Measurements from ENCODE around the gene AHCTF1.

The AHCTF1 gene, protein sequence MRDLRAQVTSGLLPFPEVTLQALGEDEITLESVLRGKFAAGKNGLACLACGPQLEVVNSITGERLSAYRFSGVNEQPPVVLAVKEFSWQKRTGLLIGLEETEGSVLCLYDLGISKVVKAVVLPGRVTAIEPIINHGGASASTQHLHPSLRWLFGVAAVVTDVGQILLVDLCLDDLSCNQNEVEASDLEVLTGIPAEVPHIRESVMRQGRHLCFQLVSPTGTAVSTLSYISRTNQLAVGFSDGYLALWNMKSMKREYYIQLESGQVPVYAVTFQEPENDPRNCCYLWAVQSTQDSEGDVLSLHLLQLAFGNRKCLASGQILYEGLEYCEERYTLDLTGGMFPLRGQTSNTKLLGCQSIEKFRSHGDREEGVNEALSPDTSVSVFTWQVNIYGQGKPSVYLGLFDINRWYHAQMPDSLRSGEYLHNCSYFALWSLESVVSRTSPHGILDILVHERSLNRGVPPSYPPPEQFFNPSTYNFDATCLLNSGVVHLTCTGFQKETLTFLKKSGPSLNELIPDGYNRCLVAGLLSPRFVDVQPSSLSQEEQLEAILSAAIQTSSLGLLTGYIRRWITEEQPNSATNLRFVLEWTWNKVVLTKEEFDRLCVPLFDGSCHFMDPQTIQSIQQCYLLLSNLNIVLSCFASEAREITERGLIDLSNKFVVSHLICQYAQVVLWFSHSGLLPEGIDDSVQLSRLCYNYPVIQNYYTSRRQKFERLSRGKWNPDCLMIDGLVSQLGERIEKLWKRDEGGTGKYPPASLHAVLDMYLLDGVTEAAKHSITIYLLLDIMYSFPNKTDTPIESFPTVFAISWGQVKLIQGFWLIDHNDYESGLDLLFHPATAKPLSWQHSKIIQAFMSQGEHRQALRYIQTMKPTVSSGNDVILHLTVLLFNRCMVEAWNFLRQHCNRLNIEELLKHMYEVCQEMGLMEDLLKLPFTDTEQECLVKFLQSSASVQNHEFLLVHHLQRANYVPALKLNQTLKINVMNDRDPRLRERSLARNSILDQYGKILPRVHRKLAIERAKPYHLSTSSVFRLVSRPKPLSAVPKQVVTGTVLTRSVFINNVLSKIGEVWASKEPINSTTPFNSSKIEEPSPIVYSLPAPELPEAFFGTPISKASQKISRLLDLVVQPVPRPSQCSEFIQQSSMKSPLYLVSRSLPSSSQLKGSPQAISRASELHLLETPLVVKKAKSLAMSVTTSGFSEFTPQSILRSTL (N-terminal part only)

DNA sequence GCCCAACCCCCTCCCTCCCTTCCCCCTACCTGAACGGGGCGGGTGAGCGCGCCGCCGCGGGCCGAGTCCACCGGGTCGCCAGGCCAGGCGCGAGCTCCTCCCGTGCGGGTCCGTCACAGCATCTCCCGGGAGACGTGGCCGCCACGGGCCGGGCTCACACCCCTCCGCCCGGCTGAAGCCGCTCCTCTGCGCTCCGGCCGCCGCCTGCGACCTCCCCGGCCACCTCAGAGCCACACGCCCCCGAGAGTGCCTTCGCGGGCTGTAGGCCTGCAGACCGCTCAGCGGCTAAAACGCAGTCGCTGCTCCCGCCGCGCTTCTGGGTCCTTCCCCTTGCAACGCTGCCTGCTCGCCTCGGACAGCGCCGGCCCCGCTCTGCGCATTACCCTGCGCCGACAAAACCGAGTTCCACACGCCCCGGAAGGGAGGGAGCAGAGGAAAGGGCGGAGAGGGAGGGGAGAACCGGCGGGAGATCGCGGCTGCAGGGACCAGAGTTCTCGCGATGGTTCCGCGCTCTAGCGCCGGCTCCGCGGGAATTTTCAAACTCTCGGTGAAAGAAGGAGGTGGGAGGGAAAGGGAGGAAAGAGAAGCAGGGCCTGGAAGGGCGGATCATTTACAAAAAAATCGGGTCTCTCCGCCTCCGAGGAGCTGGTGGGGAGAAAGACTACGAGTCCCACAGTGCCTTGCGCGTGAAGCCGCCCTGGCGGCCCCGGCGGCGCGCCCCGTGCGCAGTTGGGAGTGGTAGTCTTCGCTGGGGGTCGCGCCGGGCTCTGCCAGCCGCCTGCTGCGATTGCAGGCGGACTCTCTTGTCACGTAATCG lies at the start of gene AHCTF1:
AHCTF1 (minus strand) TSS at position 400 of the 817 bp plus-strand sequence. CDS start 13,578 bp downstream, outside the sequence.
- DNase-seq, result peak; percentile 99

DNA sequence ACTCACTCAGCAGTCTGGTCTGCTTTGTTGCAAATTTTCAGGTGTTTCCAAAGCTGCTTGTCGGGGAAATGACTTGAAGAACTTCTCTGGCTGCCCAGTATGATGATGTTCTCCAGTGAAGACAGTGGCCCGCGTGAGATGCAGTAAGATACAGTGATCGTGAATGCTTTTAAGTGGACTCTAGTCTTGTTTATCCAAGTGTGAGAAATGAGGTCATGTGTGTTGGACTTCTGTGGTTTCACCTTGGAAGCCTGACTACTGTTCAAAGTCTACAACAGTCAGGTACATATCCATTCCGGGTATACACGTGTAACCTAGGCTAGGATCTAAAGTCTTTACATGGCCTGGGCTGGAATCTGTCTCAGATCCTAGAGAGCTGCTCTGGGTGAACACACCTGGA lies 47.0 kb upstream of the AHCTF1 start:
- no peak for DNase-seq

DNA sequence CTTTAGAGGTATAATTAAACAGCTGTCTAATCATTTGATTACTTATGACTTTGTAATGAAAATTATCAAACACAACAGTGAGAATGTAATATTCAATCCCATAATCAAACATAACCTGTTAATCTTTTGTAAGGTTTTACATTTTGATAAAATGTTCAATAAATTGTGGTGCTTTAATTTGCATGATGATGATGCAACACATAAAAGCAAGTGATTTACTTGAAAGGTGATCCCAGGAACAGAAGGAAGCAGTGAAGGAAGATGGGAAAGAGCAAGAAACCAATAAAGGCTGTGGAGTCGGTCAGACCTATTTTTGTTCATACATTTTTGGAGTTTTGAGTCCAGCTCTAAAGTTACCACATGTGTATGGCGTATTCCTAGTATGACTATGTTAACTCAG lies 46.5 kb upstream of the AHCTF1 start:
- DNase-seq, result no peak

- no peak for DNase-seq
These were observed 40.2 kb upstream of the AHCTF1 start for GRCh38 chr1:246971969-246972368.

- peak; percentile 43 for DNase-seq
These were observed 39.5 kb upstream of the AHCTF1 start for GRCh38 chr1:246971090-246971721.

- no peak for DNase-seq
These were observed 37.9 kb upstream of the AHCTF1 start for GRCh38 chr1:246969621-246970020.

GRCh38 chr1:246966502-246966901 lies 34.8 kb upstream of the AHCTF1 start:
- DNase-seq, result no peak

DNA sequence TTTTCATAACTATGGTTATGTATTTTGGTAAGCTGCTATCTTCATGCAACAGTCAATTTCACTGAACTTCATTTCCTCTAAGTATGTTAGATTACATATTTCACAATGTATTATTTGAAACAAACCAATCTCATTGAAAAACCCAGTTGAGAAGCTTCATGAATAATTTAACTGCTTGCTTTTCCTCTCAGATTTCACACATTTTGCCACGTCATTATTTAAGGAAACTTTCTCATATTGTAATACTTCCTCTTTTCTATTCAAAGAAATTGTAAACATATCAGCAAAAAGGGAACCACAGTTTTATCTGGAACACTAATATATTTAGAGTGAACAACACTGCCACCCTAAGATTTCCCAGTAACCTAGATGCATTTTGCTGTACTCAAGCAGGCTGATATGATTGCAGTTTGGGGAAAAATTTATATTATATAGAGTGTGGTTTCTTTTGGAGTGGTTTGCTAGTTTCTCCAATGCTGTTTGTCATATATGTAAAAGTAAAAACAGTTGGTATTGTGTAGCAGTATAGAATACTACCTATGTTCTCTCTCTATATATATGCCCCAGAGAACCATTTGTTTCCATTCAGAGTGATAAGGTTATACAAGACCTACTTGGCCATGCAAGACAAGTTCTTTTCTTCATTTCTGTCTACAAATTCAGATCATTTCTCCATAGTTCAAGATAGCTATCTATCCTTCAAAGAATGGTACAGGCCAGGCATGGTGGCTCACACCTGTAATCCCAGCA lies 28.4 kb upstream of the AHCTF1 start:
- peak; percentile 97 for DNase-seq

DNA sequence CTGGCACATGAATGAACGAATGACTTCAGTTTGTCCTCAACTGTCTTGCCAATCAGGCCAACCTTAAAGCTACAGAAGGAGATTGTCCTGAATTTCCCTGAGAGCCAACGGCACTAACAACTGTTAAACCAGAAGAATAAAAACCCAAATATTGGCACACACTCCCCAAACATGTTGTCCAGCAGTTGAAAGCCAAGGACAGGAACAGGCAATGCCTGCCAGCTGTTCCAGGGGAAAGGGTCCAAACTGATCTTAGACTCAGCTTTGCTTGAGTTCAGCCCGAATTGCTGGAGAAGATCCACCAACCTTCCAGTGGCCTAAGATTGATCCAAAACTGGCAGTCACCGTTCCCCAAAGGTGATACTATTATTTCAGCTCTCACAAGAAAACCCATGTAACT lies 22.4 kb upstream of the AHCTF1 start:
- no peak for DNase-seq

GRCh38 chr1:246951413-246951812 lies 19.7 kb upstream of the AHCTF1 start:
- no peak for DNase-seq

- DNase-seq, result peak; percentile 62
These were observed 18.2 kb upstream of the AHCTF1 start for GRCh38 chr1:246949956-246950355.

DNA sequence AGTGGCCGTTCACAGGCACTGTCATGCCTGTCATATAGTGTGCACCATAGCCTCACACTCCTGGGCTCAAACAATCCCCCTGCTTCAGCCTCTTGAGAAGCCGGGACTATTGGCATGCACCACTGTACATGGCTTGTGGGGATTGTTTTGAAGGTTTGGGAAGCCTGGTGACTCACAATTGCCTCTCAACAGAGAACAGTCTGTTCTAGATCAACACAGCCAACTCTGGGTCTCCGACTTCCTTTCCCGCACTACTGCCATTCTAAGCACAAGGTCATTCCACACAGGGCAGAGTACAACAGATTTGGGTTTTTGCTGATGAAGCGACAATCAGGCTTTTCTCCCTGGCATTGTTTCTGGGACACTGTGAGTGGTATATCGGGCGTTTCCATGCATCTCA lies 15.5 kb upstream of the AHCTF1 start:
- no peak for DNase-seq

DNA sequence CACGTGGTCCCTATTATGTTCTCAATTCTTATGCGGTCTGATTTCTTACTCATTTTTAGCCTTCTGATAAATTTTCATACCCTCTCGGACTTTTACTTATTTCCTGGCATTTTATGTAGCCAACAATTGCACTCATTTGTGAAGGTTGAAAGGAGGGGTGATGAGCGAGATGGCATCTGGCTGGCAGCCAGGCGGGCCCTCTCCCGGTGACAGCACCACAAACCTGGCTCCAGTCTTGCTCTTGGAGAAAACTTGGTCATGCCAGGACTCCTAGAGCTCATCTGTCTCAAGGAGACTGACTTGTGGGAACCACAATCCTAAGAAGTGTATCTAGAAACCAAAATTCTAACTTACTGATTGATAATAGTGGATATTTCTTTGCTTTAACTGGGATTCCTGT lies 14.6 kb upstream of the AHCTF1 start:
- DNase-seq, result no peak

DNA sequence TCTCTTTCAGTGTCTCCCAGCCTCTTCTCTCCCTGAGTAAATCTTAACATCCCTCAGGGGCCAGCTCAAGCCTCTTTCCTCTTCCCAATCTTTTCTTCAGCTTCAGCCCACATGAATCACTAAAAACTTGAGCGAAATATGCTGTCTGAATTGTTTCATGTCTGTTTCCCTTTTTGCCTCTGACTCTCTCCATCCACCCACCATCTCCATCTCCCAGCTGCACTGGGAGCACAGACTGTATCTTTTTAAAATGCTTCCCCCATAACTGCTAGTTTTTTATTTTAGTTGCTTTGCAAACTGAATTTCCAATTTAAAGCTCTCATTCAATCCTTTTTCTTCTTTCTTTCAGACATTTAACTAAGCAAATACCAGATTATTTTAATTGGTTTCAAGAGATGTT lies 3.0 kb upstream of the AHCTF1 start:
- DNase-seq, result peak; percentile 36

- no peak for DNase-seq
These were observed 2.1 kb upstream of the AHCTF1 start for GRCh38 chr1:246933893-246934292.

DNA sequence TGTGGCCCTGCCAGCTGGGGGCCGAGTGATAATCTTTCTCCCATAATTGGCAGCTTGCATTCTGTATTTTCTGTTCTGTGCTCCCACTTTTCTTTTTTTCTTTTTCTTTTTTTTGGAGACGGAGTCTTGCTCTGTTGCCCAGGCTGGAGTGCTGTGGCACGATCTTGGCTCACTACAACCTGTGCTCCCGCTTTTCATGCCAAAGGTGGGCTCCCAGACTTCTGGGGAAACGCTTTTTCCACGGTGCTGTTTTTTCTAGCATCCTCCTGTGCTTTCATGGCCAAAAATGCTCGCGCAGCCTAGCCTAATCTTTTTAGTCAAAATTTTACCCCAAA lies 585 bp upstream of the AHCTF1 start:
- DNase-seq, result no peak

DNA sequence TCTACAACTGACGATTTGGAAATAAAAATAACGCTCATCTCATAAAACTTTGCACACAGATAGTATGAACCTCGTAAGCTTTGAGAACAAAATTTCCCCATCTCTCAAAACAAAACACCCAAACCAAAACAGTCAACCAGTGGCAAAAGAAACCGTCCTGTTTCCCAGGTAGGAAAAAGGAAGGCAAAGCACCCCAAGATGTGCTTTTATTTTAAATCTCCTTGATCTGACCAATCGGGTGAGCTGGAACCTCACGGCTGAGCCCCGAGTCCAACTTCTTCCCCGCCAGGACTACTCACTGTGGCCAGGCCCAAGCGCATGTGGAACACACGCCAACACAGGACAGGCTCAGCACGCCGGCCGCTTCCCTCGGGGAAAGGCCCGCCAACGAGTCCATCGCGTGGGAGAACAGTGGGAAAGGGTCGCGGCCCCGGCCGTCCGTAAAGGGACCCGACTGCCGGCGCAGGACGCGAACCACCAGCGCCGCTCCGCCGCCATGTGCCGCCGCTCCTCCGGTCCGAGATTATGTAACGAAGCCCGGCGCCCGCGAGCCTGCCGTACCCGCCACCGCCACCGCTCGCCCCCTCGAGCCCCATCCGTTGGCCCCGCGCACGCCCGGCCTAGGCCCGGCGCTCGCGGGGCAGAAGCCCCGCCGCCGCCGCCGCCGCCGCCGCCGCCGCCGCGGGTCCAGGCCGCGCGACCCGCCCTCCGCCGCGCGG lies 759 bp downstream of the AHCTF1 start:
- DNase-seq, result peak; percentile 55

DNA sequence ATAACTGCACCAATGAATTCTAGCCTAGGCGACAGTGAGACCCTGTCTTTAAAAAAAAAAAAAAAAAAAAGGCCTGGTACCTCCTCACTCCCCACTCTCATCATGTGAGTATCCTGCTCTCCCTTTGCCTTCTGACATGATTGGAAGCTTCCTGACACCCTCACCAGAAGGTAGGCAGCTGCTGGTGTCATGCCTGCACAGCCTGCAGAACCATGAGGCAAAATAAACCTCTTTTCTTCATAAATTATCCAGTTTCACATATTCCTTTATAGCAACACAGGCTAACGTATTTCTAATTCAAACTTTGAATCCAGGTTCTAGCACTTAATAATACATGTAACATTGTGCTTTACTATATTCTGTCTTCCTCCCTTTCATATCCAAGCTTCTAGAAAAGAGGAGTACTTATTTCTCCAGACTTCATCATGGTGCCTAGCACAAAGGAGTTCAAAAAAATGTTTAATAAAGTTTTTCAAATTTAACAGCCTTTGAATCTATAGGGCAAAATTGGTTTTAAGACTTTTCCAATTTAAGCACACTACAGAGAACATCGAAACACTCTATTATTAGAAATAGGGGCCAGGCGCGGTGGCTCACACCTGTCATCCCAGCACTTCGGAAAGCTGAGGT lies 5.6 kb downstream of the AHCTF1 start:
- DNase-seq, result no peak

- DNase-seq, result no peak
These were observed 7.8 kb downstream of the AHCTF1 start for GRCh38 chr1:246923900-246924299.

DNA sequence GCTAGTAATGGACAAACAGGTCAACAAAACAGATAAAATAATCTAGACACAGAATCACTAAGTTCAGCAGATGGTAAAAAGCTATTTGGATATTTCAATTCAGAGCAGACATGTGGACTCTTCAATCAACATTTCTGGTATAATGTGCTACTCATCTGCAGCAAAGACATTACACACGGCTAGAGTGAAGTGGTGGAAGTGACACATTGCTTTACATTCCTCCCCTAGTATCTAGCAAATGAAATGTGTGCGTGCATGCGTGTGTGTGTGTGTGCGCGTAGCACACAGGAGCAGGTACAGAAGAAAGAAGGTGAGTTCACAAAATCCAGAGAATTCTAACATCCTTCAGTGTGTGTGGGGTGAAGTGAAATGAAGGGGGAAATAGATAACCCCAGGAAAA lies 8.3 kb downstream of the AHCTF1 start:
- DNase-seq, result no peak

Data from inflammatory macrophage treated with lipopolysaccharide for 4 hours (primary cell).